Measurements from ENCODE around the gene SPATA25.

DNA sequence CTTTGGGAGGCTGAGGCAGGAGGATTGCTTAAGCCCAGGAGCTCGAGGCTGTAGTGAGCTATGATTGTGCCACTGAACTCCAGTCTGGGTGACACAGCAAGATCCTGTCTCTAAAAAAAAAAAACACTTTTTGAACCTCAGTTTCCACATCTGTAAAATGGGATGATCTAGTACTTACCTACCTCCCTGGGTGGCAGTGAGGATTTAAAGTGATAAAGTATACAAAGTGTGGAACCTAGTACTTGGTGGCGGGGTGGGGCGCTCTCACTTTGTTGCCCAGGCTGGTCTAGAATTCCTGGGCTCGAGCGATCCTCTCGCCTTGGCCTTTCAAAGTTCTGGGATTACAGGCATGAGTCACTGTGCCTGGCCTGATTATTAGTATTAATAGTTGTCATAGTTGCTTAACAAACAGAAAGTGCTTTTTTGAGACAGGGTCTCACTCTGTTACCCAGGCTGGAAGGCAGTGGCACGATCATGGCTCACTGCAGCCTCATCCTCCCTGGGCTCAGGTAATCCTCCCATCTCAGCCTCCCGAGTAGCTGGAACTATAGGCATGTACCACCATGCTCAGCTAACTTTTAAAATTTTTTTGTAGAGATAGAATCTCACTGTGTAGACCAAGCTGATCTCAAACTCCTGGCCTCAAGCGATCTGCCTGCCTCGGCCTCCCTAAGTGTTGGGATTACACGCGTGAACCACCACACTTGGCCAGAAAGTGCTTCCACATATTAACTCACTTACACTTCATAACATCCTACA, 31.5 kb upstream of the SPATA25 start:
- TF ChIP-seq RAD21 (IDR thresholded peaks at IDR 0.05; ENCODE audit: low read depth): no peak
- TF ChIP-seq, protein P1, sequence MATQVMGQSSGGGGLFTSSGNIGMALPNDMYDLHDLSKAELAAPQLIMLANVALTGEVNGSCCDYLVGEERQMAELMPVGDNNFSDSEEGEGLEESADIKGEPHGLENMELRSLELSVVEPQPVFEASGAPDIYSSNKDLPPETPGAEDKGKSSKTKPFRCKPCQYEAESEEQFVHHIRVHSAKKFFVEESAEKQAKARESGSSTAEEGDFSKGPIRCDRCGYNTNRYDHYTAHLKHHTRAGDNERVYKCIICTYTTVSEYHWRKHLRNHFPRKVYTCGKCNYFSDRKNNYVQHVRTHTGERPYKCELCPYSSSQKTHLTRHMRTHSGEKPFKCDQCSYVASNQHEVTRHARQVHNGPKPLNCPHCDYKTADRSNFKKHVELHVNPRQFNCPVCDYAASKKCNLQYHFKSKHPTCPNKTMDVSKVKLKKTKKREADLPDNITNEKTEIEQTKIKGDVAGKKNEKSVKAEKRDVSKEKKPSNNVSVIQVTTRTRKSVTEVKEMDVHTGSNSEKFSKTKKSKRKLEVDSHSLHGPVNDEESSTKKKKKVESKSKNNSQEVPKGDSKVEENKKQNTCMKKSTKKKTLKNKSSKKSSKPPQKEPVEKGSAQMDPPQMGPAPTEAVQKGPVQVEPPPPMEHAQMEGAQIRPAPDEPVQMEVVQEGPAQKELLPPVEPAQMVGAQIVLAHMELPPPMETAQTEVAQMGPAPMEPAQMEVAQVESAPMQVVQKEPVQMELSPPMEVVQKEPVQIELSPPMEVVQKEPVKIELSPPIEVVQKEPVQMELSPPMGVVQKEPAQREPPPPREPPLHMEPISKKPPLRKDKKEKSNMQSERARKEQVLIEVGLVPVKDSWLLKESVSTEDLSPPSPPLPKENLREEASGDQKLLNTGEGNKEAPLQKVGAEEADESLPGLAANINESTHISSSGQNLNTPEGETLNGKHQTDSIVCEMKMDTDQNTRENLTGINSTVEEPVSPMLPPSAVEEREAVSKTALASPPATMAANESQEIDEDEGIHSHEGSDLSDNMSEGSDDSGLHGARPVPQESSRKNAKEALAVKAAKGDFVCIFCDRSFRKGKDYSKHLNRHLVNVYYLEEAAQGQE (IDR thresholded peaks at IDR 0.05; ENCODE audit: low read depth): no peak
- TF ChIP-seq, protein P2, sequence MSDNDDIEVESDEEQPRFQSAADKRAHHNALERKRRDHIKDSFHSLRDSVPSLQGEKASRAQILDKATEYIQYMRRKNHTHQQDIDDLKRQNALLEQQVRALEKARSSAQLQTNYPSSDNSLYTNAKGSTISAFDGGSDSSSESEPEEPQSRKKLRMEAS (IDR thresholded peaks at IDR 0.05): no peak

All from Ishikawa (cell line).